GM10266 (cell line): ENCODE measurements around the gene ATP6V1B1.

Experiments
- DNase-seq: peaks from one replicate; pipeline ENCODE4 v3.0.0; 2012; ENCODE audit errors: extremely low spot score
- TF ChIP-seq, protein P1 (sequence below): IDR thresholded peaks from 2 replicates; pipeline ENCODE4 v1.5.1; 2012; ENCODE audit warnings: mild to moderate bottlenecking, low read depth; ENCODE audit not compliant: control insufficient read depth, insufficient read depth; ENCODE audit errors: missing control alignments

The ATP6V1B1 gene

DNA sequence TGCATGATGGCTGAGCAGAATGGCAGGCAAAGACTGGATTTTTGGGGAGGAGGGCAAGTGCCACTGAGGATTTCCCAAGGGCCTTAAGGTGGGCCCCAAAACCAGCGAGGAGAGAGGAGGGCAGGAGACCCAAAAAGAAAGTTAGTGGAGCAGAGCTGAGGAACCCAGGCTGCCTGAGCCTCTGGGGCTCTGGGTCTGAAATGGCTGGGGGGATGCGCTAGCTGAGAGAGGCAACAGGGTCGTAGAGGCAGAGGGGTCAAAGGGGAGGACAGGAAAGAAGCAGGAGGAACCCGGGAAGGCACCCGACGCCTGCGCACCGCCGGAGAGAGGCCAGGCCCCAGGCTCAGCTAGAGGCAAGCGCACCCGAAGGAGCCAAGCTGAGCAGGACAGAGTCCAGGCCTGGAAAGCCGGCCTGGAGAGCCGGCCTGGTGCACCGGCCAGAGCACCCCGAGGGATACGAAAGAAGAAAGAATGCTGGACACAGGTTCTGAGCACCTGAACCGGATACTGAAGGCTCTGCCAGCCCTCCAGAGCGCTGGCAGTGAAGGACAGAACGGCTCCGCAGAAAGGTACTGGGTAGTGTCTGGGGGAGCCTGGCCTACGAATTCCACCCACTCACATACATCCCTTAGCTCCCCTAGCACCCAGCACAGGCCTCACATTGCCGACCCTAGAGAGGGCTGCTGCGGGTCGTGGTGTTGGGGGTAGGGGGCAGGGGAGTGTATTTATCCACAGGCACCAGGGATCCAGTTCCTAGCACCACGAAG lies 39.5 kb upstream of the ATP6V1B1 start:
- TF ChIP-seq, protein P1, sequence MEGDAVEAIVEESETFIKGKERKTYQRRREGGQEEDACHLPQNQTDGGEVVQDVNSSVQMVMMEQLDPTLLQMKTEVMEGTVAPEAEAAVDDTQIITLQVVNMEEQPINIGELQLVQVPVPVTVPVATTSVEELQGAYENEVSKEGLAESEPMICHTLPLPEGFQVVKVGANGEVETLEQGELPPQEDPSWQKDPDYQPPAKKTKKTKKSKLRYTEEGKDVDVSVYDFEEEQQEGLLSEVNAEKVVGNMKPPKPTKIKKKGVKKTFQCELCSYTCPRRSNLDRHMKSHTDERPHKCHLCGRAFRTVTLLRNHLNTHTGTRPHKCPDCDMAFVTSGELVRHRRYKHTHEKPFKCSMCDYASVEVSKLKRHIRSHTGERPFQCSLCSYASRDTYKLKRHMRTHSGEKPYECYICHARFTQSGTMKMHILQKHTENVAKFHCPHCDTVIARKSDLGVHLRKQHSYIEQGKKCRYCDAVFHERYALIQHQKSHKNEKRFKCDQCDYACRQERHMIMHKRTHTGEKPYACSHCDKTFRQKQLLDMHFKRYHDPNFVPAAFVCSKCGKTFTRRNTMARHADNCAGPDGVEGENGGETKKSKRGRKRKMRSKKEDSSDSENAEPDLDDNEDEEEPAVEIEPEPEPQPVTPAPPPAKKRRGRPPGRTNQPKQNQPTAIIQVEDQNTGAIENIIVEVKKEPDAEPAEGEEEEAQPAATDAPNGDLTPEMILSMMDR: no peak

DNA sequence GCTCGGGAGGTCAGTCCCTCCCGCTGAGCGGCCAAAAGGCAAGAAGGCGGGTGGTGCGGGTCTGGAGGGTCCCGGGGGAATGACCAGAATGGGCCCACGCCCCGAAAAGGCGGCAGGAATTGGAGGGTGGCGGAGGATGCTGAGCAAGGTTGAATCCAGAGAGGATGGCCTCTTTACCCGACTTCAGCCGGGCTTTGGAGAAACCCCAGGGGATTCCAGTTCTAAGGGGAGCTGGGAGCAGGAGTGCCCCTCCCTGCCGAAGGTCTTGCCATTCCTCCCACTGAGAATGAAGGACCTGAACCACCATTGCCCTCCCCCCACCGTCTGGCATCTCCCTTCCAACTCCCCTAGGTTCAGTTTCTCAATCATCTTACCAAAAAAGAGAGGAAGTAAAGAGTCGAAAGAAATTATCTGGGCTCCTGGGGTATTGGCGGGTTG lies 38.9 kb upstream of the ATP6V1B1 start:
- TF ChIP-seq, protein P1: no peak
- DNase-seq: peak; percentile 2

More for the DNA sequence above, 39.5 kb upstream of the ATP6V1B1 start:
- peak; percentile 21 for DNase-seq

DNA sequence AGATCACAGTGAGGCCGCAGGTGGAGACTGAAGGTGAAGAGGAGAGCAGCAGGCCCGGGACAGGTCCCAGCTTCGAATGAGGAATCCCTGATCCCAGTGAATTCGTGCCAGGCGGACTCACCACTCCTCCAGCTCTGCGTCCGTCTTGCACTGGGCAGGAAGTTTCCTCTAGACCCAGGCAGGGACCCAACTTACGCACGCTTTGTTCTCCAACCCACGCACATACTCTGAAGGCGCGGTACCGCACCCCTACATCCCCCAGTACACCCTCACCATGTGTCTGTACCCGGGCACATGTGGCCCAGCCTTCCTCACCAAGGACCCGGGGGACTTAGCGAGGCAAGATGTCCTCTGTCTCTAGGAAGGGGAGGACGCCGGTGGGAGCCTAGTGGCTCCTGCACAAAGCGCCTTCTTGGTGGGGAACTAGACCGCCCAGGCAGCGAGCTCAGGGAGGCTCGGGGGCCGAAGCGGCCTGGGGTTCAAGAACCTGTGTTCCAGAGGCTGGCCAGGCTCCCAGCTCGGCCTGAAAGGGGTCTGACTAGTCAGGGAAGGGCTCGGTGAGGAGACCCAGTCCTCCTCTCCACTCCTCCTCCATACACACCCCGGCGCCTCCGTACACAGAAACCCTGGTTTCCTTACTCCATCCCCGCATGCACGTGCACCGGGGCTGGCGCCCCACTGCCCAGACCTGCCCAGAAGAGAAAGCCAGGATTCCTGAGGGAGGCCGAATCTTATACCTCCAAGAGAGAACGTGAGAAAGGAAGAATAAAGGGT lies 38.3 kb upstream of the ATP6V1B1 start:
- TF ChIP-seq, protein P1: no peak
- peak; percentile 6 for DNase-seq

DNA sequence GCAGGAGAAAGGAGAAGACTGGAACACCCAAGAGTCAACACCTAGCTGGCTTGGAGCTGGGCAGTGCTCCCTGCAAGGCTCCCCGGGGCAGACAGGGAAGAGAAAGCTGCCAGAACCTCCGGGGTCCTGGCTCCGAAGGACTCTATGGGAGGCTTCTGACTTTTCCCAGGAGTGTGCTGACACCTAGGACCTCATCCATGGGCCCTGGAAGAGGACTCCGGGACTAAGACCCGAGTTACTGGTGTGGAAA lies 37.8 kb upstream of the ATP6V1B1 start:
- TF ChIP-seq, protein P1: no peak
- DNase-seq: peak; percentile 9

DNA sequence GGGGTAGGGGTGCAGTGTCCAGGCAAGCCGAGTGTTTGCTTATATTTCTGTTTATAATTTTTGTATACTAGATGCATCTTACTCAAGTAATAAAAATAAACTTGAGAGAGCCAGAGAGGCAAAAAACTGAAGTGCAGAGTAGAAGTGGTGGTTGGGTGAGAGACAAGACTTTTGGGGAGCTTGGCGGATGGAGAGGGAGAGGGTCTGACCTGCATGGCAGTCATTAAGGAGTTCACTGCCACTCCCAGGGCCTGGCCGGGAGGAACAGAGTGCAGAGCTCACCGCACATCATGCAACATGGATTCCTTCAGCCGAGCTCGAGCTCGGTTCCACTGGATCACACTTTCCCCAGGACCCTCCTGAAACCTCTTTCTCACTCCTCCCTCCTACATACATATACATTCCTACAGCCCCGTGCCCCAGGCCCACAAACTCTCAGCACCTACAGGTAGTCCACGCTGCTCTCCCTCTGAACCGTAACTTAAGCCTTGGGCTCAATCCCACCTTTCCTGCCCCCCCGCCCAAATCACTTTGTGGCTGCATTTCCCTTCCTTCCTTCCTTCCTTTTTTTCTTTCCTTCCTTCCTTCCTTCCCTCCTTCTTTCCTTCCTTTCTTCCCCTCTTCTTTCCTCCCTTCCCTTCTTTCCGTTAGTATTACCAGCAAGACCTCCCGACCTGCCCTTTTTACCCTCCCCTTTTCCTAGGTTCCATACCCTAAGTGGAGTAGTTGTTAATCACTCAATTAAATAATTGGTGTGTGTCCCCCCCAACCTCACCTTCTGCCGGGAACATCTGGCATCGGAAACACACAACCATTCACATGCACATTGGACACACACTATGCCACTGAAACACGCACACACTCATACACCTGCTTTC lies 37.1 kb upstream of the ATP6V1B1 start:
- no peak for DNase-seq
- TF ChIP-seq, protein P1: no peak

DNA sequence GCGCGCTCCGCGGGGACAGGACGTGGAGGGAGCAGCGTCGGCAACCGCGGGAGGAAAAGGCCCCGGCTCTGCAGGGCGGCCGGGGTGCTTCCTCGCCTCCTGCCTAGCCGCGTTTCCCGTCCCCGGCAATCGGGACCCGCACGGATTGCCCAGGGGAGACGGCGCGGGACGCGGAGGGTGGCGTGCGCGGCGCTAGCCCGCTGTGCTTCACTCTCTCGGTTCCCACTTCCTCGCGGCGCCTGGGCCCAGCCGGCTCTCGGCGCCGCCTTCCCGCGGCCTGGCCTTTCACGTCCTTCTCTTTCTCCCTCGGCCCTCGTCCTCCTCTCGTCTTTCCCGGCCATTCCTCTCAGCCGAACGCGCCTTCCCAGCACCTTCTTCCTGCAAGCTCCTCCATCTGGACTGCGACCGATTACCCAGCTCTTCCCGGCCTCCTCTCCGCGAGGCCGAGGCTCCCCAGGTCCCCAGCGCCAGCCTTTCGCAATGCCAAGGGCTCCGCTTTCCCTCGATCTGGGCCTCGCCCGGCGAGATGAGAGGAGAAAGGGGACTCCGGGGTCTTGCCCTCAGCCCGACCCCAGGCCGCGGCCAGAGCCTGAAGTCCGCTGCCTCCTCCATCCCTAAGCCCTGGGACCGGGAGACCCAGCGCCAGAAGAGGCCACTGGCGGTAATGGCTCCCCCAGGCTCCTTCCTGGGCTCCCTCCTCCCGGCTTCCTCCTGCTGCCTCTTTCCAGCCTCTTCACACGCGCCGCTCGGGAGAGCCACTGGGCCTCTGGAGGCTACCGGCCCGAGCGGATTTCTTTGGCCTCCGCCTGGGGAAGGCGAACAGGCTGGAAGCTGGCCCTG lies 34.3 kb upstream of the ATP6V1B1 start:
- TF ChIP-seq, protein P1: no peak
- peak; percentile 11 for DNase-seq
